GM21367 (cell line): Measurements from ENCODE around the gene TLX1.

Source experiments
- ATAC-seq: cut with Tn5 transposase; IDR thresholded peaks from one replicate; pipeline ENCODE4 v1.9.1; 2021; ENCODE audit not compliant: unreplicated experiment

Gene TLX1

DNA sequence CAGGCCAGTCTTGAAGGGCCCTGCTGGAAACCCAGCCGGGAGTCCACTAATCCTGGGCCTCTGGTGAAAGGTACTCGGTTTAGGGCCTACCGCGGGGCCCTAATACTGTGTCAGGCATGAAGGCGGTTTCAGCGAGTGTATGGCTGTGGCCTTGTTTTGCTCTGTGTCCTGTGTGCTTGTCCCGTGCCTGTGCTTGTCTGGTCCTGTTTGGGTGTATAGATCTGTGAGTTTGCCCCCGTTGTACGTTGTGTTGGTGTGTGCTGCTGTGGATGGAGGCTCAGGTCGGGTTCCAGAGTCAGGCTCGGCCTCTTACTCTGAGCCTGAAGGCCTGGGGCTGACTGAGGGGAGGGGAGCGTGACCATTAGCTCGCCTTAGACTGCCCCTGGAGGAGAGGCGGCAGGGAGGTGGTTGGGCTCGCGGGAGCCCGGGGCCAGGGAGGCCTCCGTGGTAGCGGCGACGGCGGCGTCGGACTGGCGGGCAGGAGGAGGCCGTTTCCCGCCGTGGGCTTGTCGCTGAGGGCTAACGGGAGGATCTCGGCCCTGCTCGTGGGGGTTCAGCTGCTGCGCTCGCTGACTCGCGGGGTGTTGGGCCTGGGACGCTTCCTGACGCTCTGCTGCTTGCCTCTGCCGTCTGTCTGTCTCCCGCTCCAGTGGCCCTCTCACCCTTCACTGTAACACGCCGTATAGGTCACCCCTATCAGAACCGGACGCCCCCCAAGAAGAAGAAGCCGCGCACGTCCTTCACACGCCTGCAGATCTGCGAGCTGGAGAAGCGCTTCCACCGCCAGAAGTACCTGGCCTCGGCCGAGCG is 2.6 kb downstream of the TLX1 start:
- ATAC-seq, result no peak

DNA sequence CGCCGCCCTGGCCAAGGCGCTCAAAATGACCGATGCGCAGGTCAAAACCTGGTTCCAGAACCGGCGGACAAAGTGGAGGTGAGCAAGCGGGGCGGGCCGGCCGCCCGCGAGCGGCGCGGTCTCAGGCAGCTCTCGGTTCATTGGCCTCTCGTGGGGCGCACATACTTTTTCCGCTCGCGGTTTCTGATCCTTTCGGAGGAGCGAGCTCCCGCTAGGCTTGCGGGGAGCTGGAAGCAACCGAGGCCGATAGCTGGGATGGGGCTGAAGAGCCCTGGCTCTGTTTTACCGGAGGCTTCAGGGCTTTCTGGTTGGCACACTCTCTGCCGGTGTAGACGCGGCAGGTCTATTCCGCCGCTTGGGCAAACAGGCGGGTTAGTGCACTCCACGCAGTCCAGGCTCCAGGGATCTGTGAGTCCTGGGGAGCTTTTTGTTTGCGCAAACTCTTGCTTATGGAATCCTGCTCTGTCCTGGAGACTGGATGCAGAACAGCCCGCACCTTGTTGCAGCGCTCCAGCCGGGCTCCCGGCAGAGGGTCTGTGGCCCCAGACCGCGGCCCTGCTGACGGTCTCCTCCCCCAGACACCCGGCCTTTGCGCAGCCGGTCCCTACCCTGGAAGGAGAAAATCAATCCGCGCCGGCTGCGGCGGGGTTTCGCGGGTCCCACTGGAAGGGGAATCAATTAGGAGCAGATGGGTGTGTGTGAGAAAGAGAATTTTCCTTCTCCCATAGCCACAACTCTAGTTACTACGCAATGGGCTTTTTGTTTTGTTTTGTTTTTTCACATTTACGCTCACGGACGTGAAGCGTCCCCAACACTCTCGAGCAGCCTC is 3.4 kb downstream of the TLX1 start:
- no peak for ATAC-seq

DNA sequence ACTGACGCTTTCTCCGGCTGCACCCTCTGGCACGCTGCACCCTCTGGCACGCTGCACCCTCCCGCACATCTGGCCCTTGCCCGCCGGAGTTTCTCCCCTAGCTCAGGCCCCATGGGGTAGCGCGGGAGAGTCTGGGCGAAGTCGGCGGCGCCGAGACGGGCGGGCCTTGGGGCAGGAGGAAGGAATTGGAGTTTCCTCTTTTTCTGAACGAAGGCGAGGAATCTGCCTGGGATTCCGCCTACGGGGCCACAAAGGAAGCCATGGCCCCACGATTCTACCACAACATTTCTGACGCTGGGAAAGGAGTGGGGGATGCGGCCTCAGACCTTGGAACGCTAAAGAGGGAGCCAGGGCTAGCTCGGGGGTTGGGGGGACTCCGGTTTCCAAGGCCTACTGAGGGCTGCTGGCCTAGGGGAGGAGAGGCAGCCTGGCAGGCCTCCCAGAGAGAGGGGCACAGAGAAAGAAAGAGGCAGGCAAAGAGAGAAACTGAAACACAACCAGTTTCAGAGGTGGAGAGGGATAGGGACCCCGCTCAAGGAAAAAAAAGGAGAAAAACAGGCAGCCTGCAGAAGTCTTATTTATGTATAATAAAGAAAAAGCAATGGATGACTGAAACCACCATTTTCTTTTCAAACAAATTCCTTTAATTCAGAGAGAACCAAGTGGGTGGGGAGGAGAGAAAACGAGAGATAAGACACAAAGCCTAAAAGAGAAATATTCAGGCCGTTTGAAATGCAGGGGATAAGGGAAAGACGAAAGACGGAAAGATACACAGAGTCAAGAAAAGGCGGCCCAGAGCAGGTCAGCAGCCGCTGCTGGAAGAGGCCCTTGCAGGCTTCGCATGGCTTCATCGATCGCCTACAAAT is 4.3 kb downstream of the TLX1 start:
- ATAC-seq, result no peak

DNA sequence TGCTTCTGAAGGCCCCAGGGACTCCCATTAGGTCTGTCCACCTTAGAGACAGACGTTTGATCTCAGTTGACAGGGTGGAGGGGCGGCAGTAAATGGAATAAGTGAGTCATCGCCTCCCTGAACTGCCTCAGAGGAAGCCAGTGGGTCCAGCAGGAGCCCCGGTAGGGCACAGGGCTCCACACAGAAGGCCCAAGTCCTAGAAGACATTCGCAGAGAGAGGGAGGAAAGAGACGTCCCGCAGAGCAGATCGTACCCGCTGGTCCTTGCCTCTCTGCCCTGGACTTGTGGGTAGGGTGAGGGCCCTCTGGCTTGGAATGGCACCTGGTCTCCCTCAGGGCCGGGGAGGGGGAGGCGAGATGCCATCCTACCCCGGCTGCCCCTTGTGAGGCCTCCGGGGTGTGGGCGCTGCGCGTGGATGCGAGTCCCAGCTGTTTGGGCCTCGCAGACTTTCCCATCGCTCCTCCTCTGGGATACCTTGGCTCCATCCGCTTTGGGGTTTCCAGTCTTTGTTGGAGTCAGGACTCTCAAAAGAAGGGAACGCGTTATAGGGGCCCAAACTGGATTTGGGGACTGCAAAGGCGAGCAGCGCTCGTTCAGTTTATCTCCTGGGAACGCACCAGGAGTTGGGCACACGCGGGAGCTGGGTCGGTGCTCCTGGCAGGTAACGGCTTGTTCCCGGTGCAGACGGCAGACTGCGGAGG is 5.1 kb downstream of the TLX1 start:
- ATAC-seq, result no peak

DNA sequence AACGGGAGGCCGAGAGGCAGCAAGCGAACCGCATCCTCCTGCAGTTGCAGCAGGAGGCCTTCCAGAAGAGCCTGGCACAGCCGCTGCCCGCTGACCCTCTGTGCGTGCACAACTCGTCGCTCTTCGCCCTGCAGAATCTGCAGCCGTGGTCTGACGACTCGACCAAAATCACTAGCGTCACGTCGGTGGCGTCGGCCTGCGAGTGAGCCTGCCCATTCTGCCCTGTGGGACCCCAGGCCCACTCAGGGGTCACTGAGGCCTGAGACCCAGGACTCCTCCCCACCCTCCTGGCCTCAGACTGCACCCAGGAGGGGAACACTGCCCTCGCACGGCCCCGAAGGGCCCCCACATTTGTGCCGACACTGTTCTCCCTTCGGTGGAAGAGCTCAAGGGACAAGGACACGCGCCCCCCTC is 5.6 kb downstream of the TLX1 start:
- no peak for ATAC-seq

DNA sequence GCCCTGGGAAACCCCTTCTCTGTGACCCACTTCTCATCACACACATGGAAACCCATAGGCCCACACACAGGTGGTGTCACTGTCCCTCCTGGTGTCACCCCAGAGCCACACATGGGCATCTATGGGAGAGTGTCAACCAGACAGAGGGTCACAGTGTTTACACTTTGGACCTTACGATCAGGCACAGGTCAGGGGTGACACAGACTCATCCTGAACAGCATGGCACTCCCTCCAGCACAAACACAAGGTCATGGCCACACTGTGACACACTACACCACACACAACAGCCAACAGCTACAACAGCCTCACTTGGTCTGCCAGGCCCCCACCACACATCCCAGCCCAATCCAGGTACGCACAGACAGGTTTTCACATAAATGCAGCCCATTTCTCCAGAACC is 6.2 kb downstream of the TLX1 start:
- no peak for ATAC-seq

DNA sequence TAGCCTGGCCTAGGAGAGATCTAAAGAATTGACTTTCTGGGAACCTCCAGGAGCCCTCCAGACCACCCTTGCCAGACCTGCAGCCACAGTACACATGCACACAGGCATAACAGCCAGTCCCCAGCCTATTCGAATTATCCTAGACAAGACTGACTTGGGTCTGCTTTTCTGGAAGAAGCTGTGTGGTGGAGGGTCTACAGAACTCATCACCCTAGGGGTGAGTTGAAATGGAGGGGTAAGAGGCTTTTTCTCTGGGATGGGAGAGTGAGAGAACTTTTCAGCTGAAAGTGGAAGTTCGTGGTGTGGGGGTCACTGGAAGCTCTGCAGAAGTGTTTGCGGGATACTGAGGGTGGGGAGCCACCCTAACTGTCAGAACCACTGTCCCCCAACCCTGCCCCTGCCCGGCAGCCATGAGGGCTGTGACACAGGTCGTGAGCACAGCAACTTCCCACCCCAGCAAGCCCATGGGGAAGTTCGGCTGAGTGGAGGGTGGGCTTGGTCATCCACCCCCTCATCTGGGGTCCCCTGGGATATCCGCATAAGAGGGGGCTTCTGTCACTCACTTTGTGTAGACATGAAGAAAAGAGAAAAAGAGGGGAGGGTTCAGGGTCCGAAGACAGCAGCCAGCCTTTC is 7.8 kb downstream of the TLX1 start:
- ATAC-seq, result no peak

DNA sequence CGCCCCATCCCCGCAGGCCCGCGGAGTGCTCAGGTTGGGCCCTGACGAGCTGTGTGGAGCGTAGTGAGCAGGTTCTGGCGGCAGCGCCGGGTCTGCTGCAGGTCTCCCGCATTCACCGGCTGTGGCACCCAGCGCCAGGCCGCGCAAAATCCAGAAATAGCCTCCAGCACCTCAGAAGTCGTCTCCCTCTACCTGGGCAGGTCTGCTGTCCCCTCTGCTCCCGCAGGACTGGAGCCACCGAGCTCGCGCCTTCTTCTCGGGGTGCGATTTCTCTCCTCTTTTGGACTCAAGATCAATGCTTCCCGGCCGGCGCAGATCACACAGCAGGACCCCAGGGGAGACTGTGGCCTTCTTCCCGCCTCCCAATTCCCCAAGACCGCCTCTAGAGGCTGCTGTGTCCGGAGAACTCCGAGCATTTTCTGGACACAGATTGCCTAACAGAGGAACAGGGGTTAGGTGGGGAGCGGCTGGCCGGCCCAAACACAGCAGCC is 8.4 kb downstream of the TLX1 start:
- no peak for ATAC-seq

DNA sequence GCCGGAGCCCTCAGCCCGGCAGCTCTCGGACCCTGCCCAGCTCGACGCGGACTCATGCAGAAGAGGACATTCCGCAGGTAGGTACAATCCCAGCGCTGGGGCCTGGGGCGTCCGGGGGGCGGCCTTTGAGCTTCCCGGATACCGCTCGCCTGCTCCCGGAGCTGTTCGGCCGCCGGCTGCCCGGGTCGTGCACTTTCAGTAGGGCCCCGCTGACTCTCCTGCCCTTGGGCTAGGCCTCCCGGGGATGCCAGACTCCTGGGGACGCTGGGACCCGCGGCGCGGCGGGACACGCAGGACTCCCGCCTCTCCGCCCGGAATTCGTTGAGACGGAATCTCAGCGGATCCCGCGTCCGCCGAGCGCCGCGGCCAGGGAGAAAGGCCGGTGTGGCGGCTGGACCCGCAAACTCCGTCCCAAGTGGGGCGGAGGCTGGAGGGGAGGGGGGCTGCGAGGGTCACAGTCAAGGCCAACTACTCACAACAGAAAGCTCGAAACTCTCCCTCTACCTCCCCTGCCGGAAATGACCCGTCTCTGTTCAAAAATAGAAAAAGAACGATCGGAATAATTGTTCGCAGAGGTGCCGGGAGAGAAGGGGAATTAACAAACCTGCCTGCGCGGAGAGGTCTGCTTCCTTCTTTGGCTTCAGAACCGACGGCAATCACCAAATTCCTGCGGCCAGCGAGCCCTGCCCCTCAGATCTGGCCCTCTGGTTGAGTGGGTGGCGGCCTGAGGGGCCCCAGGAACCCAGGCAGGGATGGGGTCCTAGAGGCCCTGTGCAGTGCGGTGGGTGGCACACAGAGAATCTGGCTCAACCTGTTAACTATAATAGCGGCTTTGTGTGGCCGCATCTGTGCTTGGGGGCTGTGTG is 9.2 kb downstream of the TLX1 start:
- no peak for ATAC-seq

DNA sequence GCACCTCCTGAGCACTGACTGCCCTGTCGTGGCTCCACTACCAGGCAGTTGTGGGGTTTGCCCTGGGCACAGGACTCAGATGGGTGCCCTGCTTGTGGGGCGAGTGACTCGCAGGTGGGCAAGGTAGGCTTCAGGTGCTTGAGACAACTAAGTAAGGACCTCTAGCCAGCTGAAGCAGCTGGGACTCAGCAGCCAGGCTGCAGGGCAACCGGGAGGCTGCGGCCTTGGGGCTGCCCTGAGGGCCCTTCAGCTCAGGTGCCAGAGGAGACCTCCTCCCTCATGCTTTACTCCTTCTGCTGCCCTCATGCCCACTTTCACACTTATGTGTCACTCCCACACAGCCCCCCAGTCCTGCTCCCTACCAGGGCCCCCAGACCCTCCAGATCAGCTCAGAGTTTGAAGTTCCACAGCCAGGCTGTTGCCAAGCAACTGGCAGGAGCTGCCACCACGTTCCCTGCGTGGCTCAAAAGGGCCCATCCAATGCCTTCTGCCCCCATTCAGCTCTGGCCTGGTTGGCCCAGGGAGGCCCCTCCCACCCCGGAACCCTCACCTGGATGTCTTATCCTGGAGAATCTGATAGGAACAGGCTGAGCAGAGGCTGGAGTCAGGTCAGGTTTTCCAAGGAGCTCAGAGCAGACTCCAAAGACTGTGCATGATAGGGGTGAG is 10.0 kb downstream of the TLX1 start:
- no peak for ATAC-seq

DNA sequence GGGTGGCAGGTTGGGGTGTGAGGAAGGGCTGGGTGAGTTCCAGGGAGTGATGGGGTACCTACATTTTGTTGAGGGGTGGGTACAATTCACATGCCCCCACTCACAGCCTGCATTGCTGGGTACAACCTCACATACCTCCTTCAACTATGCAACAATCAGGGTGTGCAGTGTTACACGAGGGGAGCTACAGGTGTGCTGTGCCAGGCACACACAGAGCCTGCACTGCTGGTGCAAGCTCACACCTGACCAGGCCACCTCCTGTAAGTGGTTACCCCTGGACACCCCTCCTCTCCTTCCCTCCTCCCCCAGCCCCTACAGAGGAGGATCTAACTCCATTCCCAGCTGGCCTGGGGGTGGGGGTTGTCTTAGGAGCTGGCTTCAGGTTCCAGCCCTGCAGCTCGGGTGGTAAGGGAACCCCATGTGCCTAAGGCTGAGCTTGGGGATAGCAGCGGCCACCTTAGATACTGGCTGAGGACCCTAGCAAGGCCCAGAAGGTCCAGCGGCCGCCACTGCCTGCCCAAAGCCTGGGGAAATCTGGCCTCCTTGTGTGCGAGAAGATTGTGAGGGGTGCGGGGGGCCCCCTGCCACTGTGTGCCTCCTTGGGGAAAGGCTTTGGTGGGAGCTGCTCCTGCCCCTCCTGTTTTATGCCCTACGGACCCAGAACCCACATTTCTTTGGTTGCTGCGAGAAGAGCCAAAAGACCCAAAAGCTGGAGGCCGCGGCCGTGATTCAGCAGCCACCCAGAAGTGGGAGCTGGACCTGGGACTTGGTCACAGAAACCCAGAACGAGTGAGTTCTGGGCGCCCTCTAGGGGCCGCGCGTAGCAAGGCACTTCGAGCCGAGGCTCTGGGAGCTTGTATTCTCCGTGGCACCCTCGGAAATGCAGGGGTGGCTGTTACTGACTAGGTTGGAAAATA is 10.8 kb downstream of the TLX1 start:
- no peak for ATAC-seq

DNA sequence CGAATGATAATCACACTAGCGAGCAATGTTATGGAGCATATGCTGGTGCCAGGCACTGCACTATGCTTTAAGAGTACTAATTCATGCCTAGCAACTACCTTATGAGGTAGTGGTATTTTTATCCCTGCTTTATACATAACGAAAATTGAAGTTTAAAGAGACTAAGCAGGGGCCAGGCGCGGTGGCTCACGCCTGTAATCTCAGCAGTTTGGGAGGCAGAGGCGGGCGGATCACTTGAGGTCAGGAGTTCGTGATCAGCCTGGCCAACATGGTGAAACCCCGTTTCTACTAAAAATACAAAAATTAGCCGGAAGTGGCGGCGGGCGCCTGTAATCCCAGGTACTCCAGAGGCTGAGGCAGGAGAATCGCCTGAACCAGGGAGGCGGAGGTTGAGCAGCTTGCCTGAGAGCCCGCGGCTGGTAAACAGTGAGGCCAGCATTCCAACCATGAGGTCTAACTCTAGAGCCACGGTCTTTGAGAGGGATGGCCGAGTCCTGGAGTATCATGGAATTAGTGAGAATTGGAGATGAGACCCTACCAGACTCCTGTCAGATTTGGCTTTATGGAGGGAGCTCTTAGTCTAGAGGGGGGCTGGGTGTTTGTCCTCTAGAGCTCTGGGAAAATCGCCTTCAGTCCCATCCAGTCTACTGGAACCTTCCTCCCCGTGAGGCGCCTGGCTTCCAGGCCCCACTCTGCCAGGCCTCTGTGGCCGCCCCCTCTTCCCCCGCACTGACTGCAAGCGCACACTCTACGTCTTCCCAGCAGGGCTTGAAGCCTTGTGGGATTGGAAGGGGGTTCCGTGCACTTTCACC is 11.6 kb downstream of the TLX1 start:
- ATAC-seq, result no peak

DNA sequence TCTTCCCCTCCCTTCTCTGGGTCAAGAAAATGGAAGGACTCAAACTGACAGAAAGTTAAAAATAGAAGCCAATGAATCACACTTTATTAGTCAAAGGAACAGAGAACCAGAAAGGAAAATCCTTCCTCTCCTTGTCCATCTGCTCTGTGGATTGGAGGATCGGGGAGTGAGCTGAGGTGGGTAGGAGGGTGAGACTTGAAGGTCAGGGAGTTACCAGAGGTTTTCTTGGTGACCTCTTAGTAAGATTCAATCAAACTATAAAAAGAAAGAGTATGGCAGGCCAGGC is 12.2 kb downstream of the TLX1 start:
- ATAC-seq, result no peak

DNA sequence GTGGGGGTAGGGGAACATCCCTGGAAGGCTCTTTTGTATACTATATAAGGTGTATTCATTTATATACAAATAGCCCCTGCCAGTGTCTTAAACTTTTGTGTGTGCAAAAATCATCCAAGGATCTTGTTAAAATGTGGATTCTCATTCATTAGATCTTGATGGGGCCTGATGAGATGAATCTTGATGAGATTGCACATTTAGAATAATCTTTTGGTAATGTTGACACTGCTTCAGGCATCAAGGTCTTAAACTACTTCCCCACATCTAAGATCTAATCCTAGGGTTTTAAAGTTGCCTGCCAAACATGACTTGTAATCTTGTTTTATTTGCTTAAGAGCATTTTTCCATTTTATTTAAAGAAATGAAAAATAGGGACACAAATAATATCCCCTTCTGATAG is 13.0 kb downstream of the TLX1 start:
- ATAC-seq, result no peak

DNA sequence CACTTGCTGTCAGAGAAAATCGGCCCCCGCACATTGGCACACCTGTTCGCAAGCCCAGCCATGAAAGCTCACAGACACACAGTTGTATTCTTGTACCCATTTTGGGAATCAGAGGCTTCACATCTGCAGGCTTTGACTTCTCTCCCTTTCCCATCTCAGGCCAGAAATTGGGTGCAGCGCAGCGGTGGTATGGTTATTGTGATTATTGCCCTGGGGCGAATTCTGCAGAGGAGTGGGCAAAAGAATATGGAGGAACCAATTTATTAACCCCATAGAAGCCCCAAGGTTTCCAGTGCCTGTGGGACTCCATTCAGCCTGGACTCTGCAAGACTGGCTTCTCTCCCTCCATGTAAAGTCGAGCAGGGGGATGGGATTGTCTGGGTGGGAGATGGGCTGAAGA is 14.0 kb downstream of the TLX1 start:
- no peak for ATAC-seq

DNA sequence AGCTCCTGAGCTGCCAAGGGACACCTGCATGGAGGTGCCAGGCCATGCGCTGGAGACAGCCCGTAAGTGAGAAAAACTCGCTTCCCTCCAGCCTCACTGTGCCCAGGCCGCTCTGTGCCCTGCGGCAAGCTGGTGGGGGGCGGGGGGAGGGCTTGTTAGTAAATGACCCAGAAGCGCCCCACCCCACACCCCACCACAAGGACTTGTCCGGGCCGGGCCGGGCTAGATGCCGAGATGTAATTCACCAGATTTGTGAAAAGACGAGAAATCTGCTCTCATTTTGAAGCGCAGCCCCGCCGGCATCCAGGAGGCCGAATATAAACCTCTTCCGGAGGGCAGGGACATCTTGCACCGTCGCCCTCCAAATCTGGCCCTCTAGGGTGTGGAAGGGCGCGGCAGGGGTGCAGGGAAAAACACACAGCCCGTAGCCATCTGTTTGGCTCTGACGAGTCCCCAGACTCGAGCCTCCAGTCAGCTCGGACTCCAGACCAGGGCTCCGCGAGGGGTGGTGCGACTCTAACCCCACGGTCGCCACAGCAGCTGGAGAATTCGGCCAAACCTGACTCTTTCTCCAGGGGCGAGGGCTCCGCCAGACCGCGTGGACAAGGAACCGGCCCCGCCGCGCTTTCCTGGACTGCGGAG is 14.8 kb downstream of the TLX1 start:
- ATAC-seq, result no peak
